Activated T-cell treated with anti-CD3 and anti-CD28 coated beads for 24 hours (primary cell): Measurements from ENCODE around the gene SRCAP.
"Not testable (repeated sequence)": the region's sequence is repeated elsewhere in the genome, so short reads cannot be mapped to it uniquely, and the experiment has no call there.

ENCODE experiments used
- DNase-seq: peaks from one replicate; pipeline ENCODE4 v3.0.0-alpha.2; 2020; ENCODE audit warnings: low read depth

SRCAP gene

DNA sequence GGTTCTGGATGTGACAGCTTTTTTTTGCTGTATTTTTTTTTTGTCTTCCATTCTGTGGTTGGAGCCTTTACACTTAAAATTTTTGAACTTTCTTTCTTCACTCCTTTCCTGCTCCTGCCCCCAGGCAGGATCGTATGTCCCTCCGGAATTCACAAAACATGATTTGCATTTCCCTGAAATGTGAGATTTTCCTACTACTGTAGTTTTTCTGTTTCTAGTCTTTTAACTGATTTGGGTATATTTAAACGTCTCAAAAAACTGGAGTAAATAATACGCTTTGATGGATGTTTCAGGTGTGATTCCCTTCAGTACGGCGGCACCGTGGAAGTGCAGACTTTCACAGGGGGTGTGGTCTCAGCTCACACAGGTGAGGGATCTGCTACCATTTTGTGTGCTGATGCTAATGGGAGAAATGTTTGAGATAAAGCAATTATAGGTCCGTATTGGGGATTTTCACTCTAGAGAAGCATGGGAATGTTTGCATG lies 686 bp downstream of the SRCAP start:
- no peak for DNase-seq

- DNase-seq = no peak
These were observed 1.5 kb downstream of the SRCAP start for GRCh38 chr16:30700491-30700890.

DNA sequence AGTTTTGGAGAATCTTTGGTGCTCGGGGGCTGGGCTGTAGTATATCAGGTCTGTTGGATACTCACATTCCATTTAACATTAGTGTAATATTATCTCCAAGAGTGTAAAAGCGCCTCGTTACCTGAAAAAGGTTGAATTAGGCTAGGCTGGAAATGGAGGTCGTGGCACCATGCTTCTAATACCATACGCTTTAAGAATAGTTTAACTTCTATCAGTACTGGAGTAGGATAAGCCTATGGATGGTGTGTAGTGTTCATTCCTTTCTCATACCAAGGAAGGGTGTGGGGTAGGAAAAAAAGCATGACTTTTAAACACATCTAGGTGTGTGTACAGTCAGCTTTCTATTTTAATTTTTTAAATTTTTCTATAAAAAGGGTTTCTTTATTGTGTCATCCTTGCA lies 2.0 kb downstream of the SRCAP start:
- no peak for DNase-seq

GRCh38 chr16:30703071-30703470 lies 4.1 kb downstream of the SRCAP start:
- DNase-seq = not testable (repeated sequence)

DNA sequence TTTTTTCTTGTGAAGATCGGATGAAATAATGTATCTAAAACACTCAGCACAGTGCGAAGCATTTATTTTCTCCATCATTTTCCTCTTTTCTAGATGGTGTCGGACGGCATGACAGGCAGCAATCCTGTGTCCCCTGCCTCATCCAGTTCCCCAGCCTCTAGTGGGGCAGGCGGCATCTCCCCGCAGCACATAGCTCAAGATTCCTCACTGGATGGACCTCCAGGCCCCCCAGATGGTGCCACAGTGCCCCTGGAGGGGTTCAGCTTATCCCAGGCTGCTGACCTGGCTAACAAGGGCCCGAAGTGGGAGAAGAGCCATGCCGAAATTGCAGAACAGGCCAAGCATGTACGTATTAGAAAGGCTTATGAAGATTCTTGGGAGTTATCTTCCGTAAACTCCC lies 5.0 kb downstream of the SRCAP start:
- DNase-seq = no peak

DNA sequence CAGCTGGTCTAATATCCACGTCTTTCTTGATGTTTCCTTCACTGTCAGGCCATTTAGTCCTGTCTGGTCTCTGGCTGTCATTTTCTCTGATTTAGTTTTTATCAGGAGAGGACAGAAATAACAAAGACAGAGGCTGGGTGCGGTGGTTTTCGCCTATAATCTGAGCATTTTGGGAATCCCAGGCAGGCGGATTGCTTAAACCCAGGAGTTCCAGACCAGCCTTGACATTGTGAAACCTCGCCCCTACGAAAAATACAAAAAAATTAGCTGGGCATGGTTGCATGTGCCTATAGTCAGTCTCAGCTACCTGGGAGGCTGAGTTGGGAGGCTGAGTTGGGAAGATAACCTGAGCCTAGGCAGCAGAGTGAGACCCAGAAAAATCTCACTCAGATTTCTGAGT lies 7.1 kb downstream of the SRCAP start:
- no peak for DNase-seq

- no peak for DNase-seq
These were observed 12.0 kb downstream of the SRCAP start for GRCh38 chr16:30710971-30711370.

DNA sequence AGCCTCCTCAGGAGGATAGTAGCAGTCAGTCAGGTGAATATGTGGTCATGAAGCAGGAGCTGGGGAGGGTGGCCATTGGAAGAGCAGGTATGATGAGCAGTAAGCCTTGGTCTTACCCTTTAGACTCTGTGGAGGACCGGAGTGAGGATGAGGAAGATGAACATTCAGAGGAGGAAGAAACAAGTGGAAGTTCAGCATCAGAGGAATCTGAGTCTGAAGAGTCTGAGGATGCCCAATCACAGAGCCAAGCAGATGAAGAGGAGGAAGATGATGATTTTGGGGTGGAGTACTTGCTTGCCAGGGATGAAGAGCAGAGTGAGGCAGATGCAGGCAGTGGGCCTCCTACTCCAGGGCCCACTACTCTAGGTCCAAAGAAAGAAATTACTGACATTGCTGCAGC lies 12.7 kb downstream of the SRCAP start:
- DNase-seq = no peak

- peak; percentile 29 for DNase-seq
These were observed 16.9 kb downstream of the SRCAP start for GRCh38 chr16:30715750-30716445.

DNA sequence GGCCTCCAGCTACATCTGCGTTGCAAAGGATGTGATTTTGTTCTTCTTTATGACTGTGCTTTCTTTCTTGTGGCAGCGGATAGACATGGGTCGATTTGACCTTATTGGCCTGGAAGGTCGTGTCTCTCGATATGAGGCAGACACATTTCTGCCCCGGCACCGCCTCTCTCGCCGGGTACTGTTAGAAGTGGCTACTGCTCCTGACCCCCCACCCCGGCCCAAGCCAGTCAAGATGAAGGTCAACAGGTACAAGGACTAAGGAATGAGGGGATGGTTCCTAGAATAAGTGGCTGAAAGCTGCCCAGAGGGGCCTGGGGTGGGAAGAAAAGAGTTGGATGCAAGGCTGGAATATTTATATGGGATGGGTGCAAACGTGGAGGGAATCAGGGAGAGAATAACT lies 21.1 kb downstream of the SRCAP start:
- DNase-seq = no peak

DNA sequence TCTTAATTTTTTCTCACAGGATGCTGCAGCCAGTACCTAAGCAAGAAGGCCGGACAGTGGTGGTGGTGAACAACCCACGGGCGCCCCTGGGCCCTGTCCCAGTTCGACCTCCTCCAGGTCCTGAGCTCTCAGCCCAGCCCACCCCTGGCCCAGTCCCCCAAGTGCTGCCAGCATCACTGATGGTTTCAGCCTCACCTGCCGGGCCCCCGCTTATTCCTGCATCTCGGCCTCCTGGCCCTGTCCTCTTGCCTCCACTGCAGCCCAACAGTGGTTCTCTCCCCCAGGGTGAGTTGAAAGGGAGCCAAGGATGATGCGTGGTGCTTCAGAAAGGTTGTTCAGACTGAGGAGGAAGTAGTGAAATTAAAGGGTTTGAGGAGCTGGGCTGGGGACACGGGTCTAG lies 21.7 kb downstream of the SRCAP start:
- DNase-seq = no peak

- DNase-seq = no peak
These were observed 22.2 kb downstream of the SRCAP start for GRCh38 chr16:30721167-30721566.

DNA sequence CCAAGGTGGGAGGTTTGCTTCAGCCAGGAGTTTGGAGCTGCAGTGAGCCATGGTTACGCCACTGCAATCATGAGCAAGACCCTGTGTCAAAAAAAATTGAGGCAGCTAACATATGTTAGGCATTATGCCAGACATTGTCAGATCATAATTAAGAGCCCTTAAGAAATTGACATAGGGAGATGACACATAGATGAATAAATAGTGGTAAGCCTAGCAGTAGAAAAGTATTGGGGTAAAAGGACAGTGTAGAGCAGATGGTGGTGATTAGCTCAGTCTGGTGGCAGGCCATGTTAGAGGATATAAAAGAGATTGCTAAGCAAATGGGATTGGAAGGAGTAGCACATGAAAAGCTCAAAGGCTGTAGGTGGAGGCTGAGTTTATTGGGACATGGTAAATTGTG lies 22.6 kb downstream of the SRCAP start:
- DNase-seq = no peak

- no peak for DNase-seq
These were observed 23.5 kb downstream of the SRCAP start for GRCh38 chr16:30722443-30722842.

DNA sequence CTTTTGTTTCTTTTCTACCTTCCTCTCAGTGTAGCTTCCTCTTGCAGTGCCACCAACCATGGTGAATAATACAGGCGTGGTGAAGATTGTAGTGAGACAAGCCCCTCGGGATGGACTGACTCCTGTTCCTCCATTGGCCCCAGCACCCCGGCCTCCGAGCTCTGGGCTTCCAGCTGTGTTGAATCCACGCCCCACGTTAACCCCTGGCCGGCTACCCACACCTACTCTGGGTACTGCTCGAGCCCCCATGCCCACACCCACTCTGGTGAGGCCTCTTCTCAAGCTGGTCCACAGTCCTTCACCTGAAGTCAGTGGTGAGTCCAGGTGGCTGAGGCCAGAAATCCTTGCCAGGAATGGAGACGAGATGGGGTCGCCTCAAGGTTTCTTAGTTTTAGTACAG lies 23.9 kb downstream of the SRCAP start:
- no peak for DNase-seq

DNA sequence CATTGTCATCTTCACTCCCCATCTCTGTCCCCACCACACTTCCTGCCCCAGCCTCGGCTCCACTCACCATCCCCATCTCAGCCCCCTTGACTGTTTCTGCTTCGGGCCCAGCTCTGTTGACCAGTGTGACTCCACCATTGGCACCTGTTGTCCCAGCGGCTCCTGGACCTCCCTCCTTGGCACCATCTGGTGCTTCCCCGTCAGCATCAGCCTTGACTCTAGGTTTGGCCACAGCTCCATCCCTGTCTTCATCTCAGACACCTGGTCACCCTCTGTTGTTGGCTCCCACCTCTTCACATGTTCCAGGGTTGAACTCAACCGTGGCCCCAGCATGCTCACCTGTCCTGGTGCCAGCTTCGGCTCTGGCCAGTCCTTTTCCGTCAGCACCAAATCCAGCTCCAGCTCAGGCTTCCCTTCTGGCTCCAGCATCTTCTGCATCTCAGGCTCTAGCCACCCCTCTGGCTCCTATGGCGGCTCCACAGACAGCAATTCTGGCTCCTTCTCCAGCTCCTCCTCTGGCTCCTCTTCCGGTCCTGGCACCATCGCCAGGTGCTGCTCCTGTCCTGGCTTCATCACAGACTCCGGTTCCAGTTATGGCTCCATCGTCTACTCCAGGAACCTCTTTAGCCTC lies 24.9 kb downstream of the SRCAP start:
- DNase-seq = no peak

DNA sequence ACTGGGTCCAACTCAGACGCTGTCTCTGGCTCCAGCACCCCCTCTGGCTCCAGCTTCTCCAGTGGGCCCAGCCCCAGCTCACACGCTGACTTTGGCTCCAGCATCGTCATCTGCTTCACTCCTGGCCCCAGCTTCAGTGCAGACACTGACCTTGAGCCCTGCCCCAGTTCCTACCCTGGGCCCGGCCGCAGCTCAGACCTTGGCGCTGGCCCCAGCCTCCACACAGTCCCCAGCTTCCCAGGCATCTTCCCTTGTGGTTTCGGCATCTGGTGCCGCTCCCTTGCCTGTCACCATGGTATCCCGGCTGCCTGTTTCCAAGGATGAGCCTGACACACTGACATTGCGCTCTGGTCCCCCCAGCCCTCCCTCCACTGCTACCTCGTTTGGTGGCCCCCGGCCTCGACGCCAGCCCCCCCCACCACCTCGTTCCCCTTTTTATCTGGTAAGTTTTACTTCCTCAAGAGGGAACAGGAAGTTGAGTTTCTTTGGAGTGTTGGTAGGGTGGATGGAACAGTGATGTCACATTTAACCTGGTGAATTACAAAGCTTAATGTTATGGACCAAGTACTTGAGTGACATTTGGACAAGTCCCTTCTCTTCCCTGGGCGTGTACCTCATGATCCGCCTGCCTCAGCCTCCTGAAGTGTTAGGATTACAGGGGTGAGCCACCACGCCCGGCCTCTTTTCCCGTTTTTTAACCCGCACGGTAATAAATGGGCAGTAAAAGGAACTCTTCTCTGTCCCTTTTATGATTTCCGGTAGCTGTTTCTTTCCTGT lies 25.9 kb downstream of the SRCAP start:
- DNase-seq = no peak

GRCh38 chr16:30725418-30725792 lies 26.4 kb downstream of the SRCAP start:
- DNase-seq = no peak

- no peak for DNase-seq
These were observed 29.4 kb downstream of the SRCAP start for GRCh38 chr16:30728321-30728720.

DNA sequence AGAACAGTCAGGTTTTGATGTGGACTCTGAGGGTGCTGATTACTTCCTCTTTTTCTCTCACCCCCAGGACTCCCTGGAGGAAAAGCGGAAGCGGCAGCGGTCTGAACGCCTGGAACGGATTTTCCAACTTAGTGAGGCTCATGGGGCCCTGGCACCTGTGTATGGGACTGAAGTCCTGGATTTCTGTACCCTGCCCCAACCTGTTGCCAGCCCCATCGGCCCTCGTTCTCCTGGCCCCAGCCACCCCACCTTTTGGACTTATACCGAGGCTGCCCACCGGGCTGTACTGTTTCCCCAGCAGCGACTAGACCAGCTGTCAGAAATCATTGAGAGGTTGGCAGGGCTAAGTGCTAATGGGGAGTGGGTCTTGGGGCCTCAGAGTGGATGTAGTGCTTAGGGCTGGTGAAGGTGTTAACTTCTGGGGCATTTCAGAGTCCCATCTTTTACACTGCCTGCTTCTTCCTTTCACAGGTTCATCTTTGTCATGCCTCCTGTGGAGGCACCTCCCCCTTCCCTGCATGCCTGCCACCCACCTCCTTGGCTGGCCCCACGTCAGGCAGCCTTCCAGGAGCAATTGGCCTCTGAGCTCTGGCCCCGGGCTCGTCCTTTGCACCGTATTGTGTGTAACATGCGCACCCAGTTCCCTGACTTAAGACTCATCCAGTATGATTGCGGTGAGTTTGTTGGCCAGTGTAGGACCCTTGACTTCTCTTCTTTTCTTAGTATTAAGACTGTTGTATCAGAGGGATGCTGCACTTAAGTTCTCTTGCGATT lies 30.1 kb downstream of the SRCAP start:
- DNase-seq = no peak

DNA sequence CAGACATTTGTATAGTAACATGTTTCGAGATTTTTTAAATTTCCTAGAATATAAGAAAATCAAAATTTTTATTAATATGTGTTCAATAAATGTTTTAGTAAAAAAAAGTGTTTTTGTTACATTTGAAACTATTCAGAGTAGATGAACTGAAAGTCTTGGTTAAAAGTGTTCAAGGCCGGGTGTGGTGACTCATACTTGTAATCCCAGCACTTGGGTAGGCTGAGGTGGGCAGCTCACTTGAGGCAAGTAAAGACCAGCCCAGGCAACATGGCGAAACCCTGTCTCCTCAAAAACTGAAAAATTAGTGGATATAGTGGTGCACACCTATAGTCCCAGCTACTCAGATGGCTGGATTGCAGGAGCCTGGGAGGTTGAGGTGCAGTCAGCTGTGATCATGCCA lies 32.4 kb downstream of the SRCAP start:
- DNase-seq = no peak

GRCh38 chr16:30736995-30737793 lies 38.2 kb downstream of the SRCAP start:
- DNase-seq = no peak
